GM04503 (cell line): Measurements from ENCODE around the gene HINT1.
A peak's percentile ranks its signal among the peaks of the same experiment; 100 is the strongest.
"Not testable (repeated sequence)": the region's sequence is repeated elsewhere in the genome, so short reads cannot be mapped to it uniquely, and the experiment has no call there.

Experiments used
- DNase-seq: peaks from one replicate; pipeline ENCODE4 v3.0.0-alpha.2; 2012; ENCODE audit warnings: low read depth

Gene HINT1

GRCh38 chr5:131170540-131171275, 5.7 kb upstream of the HINT1 start, which contains the start of gene LYRM7:
LYRM7 (plus strand) TSS chr5:131170944; CDS start chr5:131171021, 77 bp downstream.
- peak; percentile 98 for DNase-seq

DNA sequence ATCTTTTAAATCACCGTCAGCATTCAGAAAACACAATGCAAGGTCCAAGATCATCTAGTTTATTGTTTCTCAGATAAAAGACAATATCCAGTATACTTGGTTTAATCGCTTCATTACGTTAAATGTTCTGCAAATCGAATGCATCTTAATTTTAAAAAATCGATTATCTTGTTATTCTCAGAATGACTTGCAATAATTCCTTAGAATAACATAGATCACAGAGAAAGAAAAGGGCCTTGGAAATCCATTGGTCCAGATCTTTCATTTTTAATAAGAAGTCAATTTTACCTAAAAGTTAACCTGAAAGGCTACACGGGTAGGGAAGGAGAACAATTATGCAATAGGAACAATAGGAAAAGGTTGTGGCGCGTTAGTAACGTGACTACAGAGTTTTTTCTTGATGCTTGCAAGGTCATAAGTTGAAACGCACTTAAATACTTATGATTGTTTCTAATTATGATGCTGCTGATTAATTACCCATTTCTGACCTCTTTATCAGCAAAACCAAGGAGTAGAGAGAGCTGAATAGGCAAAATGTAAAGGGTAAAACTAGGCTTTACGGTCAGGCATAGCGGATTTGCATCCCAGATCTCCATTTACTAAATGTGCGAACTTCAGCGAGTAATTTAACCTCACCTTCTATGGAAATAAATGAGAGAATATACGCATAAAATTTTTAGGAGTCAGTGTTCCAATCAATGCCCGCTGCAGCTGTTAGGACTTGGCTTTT, 4.9 kb upstream of the HINT1 start:
- DNase-seq, result no peak

GRCh38 chr5:131167615-131168014, 2.6 kb upstream of the HINT1 start:
- no peak for DNase-seq

DNA sequence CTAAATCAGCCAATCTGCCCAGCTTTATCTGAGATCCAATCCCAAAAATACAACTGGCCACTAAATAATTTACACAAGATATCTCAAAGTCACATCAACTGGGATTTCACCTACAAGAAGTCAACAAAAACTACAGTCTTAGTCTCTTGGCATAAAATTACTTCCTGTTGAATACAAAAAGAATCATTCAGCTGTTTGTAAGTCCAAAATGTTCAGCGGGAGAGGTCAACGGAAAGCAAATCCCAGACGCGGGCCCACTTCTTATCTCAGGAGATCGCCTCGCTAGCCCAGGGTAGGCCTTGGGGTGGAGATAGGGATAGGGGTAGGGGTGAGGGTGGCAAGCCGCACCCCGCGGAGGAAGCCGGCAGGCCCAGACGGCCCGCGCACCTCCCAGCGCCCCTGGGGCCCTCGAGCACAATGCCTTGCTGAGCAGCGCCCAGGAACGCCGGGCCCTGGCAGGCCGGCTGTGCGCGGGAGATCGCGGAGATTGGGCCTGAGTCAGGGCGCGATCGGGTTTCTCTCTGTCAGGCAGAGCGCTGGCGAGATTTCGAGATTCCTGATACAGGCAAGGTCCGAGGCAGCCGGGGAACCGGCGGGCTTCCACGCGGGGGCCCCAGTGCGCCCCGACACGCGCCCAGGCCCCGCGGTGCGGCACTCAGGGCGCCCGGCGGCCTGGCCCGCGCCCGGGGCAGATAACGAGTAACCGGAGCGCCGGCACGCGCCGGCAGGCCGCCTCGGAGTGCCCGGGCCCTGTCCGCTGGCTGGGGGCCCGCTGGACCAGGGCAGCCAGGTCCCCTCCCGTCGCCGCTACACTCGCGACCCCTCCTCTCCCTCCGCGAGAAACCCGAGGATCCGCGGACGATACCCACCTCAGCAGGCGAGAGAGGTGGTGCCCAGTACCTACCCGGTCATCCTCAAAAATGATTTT, 601 bp downstream of the HINT1 start:
- DNase-seq, result peak; percentile 35

GRCh38 chr5:131163276-131164119, 1.6 kb downstream of the HINT1 start:
- DNase-seq, result no peak

DNA sequence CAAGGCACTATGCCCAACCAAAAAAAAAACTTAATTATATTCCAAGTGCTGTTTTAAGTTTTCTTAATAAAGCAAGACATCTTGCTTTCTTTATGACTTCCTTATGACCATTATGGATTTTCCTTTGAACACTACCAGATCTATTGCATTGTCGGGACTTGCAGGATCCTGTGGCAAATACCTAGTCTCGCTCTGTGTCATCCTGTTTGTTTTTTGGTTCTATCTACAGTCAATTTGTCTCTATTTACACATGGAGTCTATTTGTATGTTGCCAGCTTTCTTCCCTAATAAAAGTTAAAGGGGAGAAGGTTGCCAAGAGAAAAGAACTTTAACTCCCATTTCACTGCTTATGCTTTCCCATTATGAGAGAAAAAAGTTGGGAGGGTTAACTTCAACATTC, 4.9 kb downstream of the HINT1 start:
- no peak for DNase-seq

- no peak for DNase-seq
These were observed 8.1 kb downstream of the HINT1 start for GRCh38 chr5:131156957-131157356.

- no peak for DNase-seq
These were observed 8.7 kb downstream of the HINT1 start for GRCh38 chr5:131156385-131156784.

- no peak for DNase-seq
These were observed 13.8 kb downstream of the HINT1 start for GRCh38 chr5:131151216-131151615.

DNA sequence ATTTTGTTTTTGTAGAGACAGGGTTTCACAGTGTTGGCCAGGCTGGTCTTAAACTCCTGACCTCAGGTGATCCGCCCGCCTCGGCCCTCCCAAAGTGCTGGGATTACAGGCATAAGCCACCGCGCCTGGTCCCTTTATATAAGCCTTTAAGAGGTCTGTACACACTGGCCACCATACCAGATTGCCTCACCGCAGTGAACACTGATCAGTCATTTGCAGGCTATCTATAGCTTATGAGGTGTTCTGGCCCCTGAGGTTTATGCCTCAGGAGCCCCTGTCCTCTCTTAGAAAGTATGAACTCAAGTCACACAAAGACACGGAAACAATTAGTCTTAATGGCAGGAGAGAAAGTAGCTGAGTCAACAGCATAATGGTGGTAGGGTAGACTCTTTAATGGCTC, 14.6 kb downstream of the HINT1 start:
- no peak for DNase-seq

DNA sequence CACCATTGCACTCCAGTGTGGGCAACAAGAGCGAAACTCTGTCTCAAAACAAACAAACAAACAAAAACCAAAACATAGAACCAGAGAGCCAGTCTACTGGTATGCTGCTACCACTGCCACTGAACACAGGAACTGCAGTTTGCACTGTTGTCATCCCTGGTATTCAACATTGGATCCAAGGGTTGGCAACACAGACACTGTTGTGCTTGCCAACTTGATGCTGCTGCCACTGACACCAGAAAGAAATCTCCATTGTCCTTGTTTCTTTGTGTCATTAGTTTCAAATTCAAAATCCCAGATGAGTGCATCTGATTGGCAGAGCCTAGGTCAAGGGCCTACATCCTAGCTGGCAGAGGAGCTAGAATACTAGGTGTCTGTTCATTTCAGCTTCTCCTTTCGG, 16.2 kb downstream of the HINT1 start:
- no peak for DNase-seq

GRCh38 chr5:131147258-131147657, 17.8 kb downstream of the HINT1 start:
- no peak for DNase-seq

DNA sequence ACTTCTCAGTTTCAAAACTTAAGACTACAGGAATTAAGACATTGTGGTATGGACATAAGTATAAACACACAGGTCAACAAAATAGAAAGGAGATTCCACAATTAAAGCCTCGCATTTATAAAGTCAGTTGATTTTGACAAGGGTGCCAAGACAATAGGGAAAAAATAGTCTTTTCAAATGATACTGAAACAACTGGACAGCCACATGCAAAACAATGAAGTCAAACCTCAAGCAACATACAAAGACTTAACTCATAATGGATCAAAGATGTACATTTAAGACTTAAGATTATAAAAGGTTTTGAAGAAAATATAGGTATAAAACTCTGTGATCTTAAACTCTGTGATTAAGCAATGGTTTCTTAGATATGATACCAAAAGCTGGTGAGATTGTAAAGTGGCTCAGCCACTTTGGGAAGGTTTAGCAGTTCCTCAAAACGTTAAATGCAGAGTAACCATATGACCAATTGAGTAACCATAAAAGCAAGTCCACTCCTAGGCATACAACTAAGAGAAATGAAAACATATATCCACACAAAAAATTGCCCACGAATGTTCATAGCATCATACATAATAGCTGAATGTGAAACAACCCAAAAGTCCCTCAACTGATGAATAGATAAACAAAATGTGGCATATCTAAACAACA, 22.0 kb downstream of the HINT1 start:
- no peak for DNase-seq

- no peak for DNase-seq
These were observed 25.7 kb downstream of the HINT1 start for GRCh38 chr5:131139321-131139720.

DNA sequence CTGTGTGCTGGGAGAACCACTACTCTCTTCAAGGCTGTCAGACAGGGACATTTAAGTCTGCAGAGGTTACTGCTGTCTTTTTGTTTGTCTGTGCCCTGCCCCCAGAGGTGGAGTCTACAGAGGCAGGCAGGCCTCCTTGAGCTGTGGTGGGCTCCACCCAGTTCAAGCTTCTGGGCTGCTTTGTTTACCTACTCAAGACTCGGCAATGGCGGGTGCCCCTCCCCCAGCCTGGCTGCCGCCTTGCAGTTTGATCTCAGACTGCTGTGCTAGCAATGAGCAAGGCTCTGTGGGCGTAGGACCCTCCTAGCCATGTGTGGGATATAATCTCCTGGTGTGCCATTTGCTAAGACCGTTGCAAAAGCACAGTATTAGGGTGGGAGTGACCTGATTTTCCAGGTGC, 26.6 kb downstream of the HINT1 start:
- not testable (repeated sequence) for DNase-seq

- not testable (repeated sequence) for DNase-seq
These were observed 32.0 kb downstream of the HINT1 start for GRCh38 chr5:131133091-131133490.

DNA sequence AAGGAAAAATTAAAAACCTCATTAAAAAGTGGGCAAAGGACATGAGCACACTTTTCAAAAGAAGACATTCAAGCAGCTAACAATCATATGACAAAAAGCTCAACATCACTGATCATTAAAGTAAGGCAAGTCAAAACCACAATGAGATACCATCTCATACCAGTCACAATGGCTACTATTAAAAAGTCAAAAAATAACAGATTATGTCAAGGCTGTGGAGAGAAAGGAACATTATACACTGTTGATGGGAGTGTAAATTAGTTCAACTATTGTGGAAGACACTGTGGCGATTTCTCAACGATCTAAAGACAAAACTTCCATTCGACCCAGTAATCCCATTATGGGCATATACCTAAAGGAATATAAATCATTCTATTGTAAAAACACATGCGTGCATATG, 35.8 kb downstream of the HINT1 start:
- DNase-seq, result no peak

- DNase-seq, result not testable (repeated sequence)
These were observed 37.8 kb downstream of the HINT1 start for GRCh38 chr5:131127244-131127643.

DNA sequence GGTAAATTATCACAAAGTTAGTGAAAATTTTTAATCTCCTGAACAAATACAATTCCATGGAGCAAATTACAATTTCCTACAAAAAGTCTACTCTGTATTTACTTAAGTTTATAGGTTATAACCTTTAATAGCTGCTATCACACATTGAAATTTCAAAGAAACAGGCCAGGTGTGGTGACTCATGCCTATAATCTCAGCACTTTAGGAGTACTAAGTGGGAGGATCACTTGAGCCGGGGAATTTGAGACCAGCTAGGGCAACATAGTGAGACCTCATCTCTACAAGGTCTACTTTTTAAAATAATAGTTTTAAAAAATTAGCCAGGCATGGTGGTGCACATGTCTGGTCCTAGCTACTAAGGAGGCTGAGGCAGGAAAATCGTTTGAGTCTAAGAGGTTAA, 50.3 kb downstream of the HINT1 start:
- no peak for DNase-seq

DNA sequence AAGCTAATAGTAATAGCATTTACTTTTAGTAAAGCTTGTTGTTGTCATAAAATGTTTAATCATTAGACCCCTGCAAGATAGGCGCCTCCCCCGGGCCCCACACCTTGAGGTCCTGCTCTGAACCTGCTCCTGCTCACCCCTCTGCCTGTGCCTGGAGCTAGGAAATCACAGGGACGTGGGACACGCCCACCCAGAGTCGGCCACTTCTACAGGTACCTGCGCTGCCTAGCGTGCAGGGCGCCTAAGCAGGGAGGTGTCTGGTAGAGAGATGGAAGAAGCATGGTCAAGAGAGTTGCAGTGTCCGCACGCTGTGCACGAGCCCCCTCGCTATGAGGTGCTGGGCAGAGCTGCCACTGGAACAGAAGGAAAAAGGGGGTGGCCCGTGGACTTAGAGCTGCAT, 52.6 kb downstream of the HINT1 start:
- DNase-seq, result no peak

GRCh38 chr5:131110256-131110594, 54.8 kb downstream of the HINT1 start:
- no peak for DNase-seq
